ENCODE measurements around the gene MAGEA10. TPM values are rescaled to one million over a fixed set of nuclear protein-coding genes. Genes with fewer than 3 reads are reported as not detected.

The MAGEA10 gene
- total RNA-seq, 2 experiments from 2014 or later, result not detected

DNA sequence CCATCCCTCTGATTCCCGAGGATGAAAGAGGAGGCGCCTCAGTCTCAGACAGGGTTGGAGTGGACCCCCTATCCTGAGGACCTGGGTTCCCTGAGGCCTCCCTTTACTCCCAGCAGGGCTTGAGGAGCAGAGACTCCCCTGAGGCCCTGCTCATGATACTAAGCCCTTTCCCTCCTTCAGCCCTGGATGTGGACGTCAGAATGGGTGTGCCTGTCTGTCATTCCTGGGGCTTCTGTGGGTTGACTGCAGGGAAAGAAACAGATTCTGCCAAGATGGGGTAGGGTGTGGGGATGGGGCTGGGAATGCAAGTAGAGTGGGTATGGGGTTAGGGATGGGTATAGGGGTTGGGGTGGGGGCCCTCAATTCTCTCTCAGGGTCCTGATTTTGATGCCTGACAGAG is 21.1 kb downstream of the MAGEA10 start:
- CTCF ChIA-PET (ENCODE audit: unreplicated experiment), result no interaction called here
- Histone ChIP-seq H3K36me3 (ENCODE audit: insufficient read depth, low read length) (no peaks in the 10 kb centered on the region), H3K79me2 (ENCODE audit: insufficient read depth, low read depth, low read length) (no peaks in the 10 kb centered on the region), H3K27ac (ENCODE audit: low read depth, low read length, poor library complexity, severe bottlenecking) (no peak overlapping the region), H3K4me1 (ENCODE audit: insufficient read depth, low read length, poor library complexity, severe bottlenecking) (no peaks in the 10 kb centered on the region), H2AFZ (ENCODE audit: low read length) (no peak overlapping the region), H3K9me2 (ENCODE audit: insufficient read depth, low read length) (no peaks in the 10 kb centered on the region), H4K20me1 (ENCODE audit: insufficient read depth, low read length) (no peaks in the 10 kb centered on the region), H3K9me3 (ENCODE audit: low read length) (no peaks in the 10 kb centered on the region), H3K4me2 (ENCODE audit: low read length) (no peak overlapping the region), H3K4me3 (ENCODE audit: low read depth, low read length, poor library complexity, severe bottlenecking) (no peak overlapping the region)
- POLR2A ChIA-PET, result no interaction called here
- TF ChIP-seq CTCF (conservative IDR thresholded peaks at IDR 0.05; ENCODE audit: low read length) (no peak), EZH2phosphoT487 (IDR thresholded peaks at IDR 0.05; ENCODE audit: borderline replicate concordance, low read depth, low read length) (no peak)
- no TSS peak for BruUV-seq (replicated peaks)
- intact Hi-C loops (cut with micrococcal nuclease; ENCODE audit: unreplicated experiment), result no loop called here
- DNase-seq (ENCODE audit: low spot score), result no peak

GRCh38 chrX:152108527-152108926 is 29.9 kb downstream of the MAGEA10 start:
- ChIA-PET POLR2A (no interaction called here), CTCF (ENCODE audit: unreplicated experiment) (no interaction called here)
- Histone ChIP-seq H3K4me1 (ENCODE audit: insufficient read depth, low read length, poor library complexity, severe bottlenecking) (no peaks in the 10 kb centered on the region), H3K36me3 (ENCODE audit: insufficient read depth, low read length) (no peaks in the 10 kb centered on the region), H3K9me3 (ENCODE audit: low read length) (no peaks in the 10 kb centered on the region), H3K27ac (ENCODE audit: low read depth, low read length, poor library complexity, severe bottlenecking) (no peak overlapping the region), H3K79me2 (ENCODE audit: insufficient read depth, low read depth, low read length) (no peaks in the 10 kb centered on the region), H2AFZ (ENCODE audit: low read length) (no peak overlapping the region), H3K4me2 (ENCODE audit: low read length) (no peak overlapping the region), H3K4me3 (ENCODE audit: low read depth, low read length, poor library complexity, severe bottlenecking) (no peak overlapping the region), H3K9me2 (ENCODE audit: insufficient read depth, low read length) (no peaks in the 10 kb centered on the region), H4K20me1 (ENCODE audit: insufficient read depth, low read length) (no peaks in the 10 kb centered on the region)
- TF ChIP-seq CTCF (conservative IDR thresholded peaks at IDR 0.05; ENCODE audit: low read length), result no peak
- TF ChIP-seq EZH2phosphoT487 (IDR thresholded peaks at IDR 0.05; ENCODE audit: borderline replicate concordance, low read depth, low read length), result no peak
- no TSS peak for BruUV-seq (replicated peaks)
- intact Hi-C loops (cut with micrococcal nuclease; ENCODE audit: unreplicated experiment), result no loop called here
- DNase-seq (ENCODE audit: low spot score), result no peak

DNA sequence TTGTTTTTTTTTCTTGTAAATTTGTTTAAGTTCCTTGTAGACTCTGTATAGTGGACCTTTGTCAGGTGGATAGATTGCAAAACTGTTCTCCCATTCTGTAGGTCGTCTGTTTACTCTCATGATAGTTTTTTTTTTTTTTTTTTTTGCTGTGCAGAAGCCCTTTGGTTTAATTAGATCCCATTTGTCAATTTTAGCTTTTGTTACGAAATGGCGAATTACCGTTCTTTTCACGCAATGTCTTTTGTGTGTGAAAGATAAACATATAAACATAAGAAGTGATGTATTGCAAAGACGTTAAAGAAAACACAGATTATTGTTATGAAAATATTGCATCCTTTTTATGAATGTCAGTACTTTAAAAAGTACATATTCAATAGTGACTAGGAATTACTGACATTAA is 34.5 kb downstream of the MAGEA10 start:
- DNase-seq (ENCODE audit: low spot score), result no peak
- H3K4me1 ChIP-seq (ENCODE audit: insufficient read depth, low read length, poor library complexity, severe bottlenecking), result no peaks in the 10 kb centered on the region
- H3K4me3 ChIP-seq (ENCODE audit: low read depth, low read length, poor library complexity, severe bottlenecking), result no peak overlapping the region
- intact Hi-C loops (cut with micrococcal nuclease; ENCODE audit: unreplicated experiment), result no loop called here
- H3K4me2 ChIP-seq (ENCODE audit: low read length), result no peak overlapping the region
- no peaks in the 10 kb centered on the region for H3K36me3 ChIP-seq (ENCODE audit: insufficient read depth, low read length)
- H2AFZ ChIP-seq (ENCODE audit: low read length), result no peak overlapping the region
- no peaks in the 10 kb centered on the region for H3K9me3 ChIP-seq (ENCODE audit: low read length)
- ChIA-PET CTCF (ENCODE audit: unreplicated experiment) (no interaction called here), POLR2A (no interaction called here)
- BruUV-seq (replicated peaks), result no TSS peak
- no peaks in the 10 kb centered on the region for H4K20me1 ChIP-seq (ENCODE audit: insufficient read depth, low read length)
- no peak for TF ChIP-seq CTCF (conservative IDR thresholded peaks at IDR 0.05; ENCODE audit: low read length)
- TF ChIP-seq EZH2phosphoT487 (IDR thresholded peaks at IDR 0.05; ENCODE audit: borderline replicate concordance, low read depth, low read length), result no peak
- H3K79me2 ChIP-seq (ENCODE audit: insufficient read depth, low read depth, low read length), result no peaks in the 10 kb centered on the region
- H3K9me2 ChIP-seq (ENCODE audit: insufficient read depth, low read length), result no peaks in the 10 kb centered on the region
- no peak overlapping the region for H3K27ac ChIP-seq (ENCODE audit: low read depth, low read length, poor library complexity, severe bottlenecking)

All from OCI-LY7 (cell line).